Dermis microvascular lymphatic vessel endothelial cell (primary cell): ENCODE data around the gene MAS1. TPM values are rescaled to one million over a fixed set of nuclear protein-coding genes. Genes with fewer than 3 reads are reported as not detected.
"Not testable (repeated sequence)": the region's sequence is repeated elsewhere in the genome, so short reads cannot be mapped to it uniquely, and the experiment has no call there.

ENCODE experiments used
- DNase-seq, 2 donors: peaks; one replicate each; pipeline versions ENCODE4 v3.0.0 to v3.0.0-alpha.2; 2010; ENCODE audit warnings: low read depth in 2 of 2
- total RNA-seq: library from RNA; depleted of rRNA; stranded (reverse); fragments of >200 nt; gene quantifications from 2 replicates; pipeline ENCODE4 v1.2.1, GENCODE V29; 2014

The MAS1 gene
- total RNA-seq = not detected in 2 replicates

- DNase-seq = no peak
Measured at GRCh38 chr6:159890792-159891191, at the start of gene MAS1. Gene MAS1 (plus strand): TSS chr6:159890988. CDS start chr6:159906956, 15,968 bp downstream.

GRCh38 chr6:159842035-159842434, 48.8 kb upstream of the MAS1 start:
- DNase-seq = peak in 1 of 2 donors; percentile 16

GRCh38 chr6:159844737-159845645, 45.8 kb upstream of the MAS1 start:
- no peak for DNase-seq

- DNase-seq = not testable (repeated sequence)
Measured at GRCh38 chr6:159848552-159848951, 42.2 kb upstream of the MAS1 start.

- not testable (repeated sequence) for DNase-seq
Measured at GRCh38 chr6:159849851-159850250, 40.9 kb upstream of the MAS1 start.

- no peak for DNase-seq
Measured at GRCh38 chr6:159852877-159853276, 37.9 kb upstream of the MAS1 start.

GRCh38 chr6:159853754-159854153, 37.0 kb upstream of the MAS1 start:
- DNase-seq = no peak

- DNase-seq = no peak
Measured at GRCh38 chr6:159854959-159855358, 35.8 kb upstream of the MAS1 start.

GRCh38 chr6:159858259-159858658, 32.5 kb upstream of the MAS1 start:
- DNase-seq = no peak

GRCh38 chr6:159860482-159860881, 30.3 kb upstream of the MAS1 start:
- no peak for DNase-seq

- no peak for DNase-seq
Measured at GRCh38 chr6:159862103-159862502, 28.7 kb upstream of the MAS1 start.

- DNase-seq = peak; percentile 45 to 63
Measured at GRCh38 chr6:159863341-159863740, 27.4 kb upstream of the MAS1 start.

GRCh38 chr6:159865226-159865920, 25.4 kb upstream of the MAS1 start:
- no peak for DNase-seq

- no peak for DNase-seq
Measured at GRCh38 chr6:159866286-159867247, 24.2 kb upstream of the MAS1 start.

GRCh38 chr6:159871241-159871640, 19.5 kb upstream of the MAS1 start:
- no peak for DNase-seq

- DNase-seq = no peak
Measured at GRCh38 chr6:159871906-159872305, 18.9 kb upstream of the MAS1 start.

- DNase-seq = no peak
Measured at GRCh38 chr6:159874435-159874834, 16.4 kb upstream of the MAS1 start.

- no peak for DNase-seq
Measured at GRCh38 chr6:159875194-159875593, 15.6 kb upstream of the MAS1 start.

GRCh38 chr6:159876242-159876641, 14.5 kb upstream of the MAS1 start:
- DNase-seq = no peak

- DNase-seq = no peak
Measured at GRCh38 chr6:159877256-159877808, 13.5 kb upstream of the MAS1 start.

- no peak for DNase-seq
Measured at GRCh38 chr6:159878341-159878740, 12.4 kb upstream of the MAS1 start.
